H9 (cell line): ENCODE measurements around the gene MRPL9. TPM values are rescaled to one million over a fixed set of nuclear protein-coding genes. Genes with fewer than 3 reads are reported as not detected.

ENCODE experiments used
- DNase-seq: peaks from one replicate; pipeline ENCODE4 v3.0.0-alpha.2; 2017
- H2AFZ ChIP-seq: one replicate; pipeline ENCODE4 v1.6.1; 2013; ENCODE audit warnings: mild to moderate bottlenecking, low read length, control low read depth, moderate library complexity
- H2AK5ac ChIP-seq: 2 replicates; pipeline ENCODE4 v1.6.1; 2013; ENCODE audit warnings: low read length, control low read depth, mixed read lengths; ENCODE audit not compliant: insufficient read length
- H2BK120ac ChIP-seq: one replicate; pipeline ENCODE4 v1.6.1; 2013; ENCODE audit warnings: low read depth, mild to moderate bottlenecking, low read length, control low read depth, inconsistent platforms; ENCODE audit not compliant: poor library complexity, severe bottlenecking
- H2BK12ac ChIP-seq: 2 replicates; pipeline ENCODE4 v1.6.1; 2013; ENCODE audit warnings: low read length, control low read depth, mixed read lengths, low read depth; ENCODE audit not compliant: insufficient read length
- H2BK15ac ChIP-seq: 2 replicates; pipeline ENCODE4 v1.6.1; 2013; ENCODE audit warnings: low read depth, low read length, control low read depth
- H2BK20ac ChIP-seq: one replicate; pipeline ENCODE4 v1.6.1; 2013; ENCODE audit warnings: low read depth, mild to moderate bottlenecking, low read length, control low read depth, inconsistent platforms; ENCODE audit not compliant: poor library complexity, severe bottlenecking
- H2BK5ac ChIP-seq: 2 replicates; pipeline ENCODE4 v1.6.1; 2013; ENCODE audit warnings: low read length, control low read depth, mixed read lengths; ENCODE audit not compliant: insufficient read length
- H3K14ac ChIP-seq: 2 replicates; pipeline ENCODE4 v1.6.1; 2013; ENCODE audit warnings: low read length, control low read depth; ENCODE audit not compliant: insufficient read depth
- H3K18ac ChIP-seq: 2 replicates; pipeline ENCODE4 v1.6.1; 2013; ENCODE audit warnings: low read depth, mild to moderate bottlenecking, mixed read lengths, low read length, control low read depth; ENCODE audit not compliant: insufficient read length
- H3K23ac ChIP-seq: 2 replicates; pipeline ENCODE4 v1.6.1; 2013; ENCODE audit warnings: low read length, control low read depth, mixed read lengths, low read depth; ENCODE audit not compliant: insufficient read length
- H3K23me2 ChIP-seq: 2 replicates; pipeline ENCODE4 v1.6.1; 2013; ENCODE audit warnings: low read depth, mild to moderate bottlenecking, mixed read lengths, low read length, control low read depth; ENCODE audit not compliant: insufficient read length, poor library complexity, severe bottlenecking
- H3K27ac ChIP-seq: 2 replicates; pipeline ENCODE4 v1.5.1; 2013; ENCODE audit warnings: low read length, control low read depth, mixed read lengths, low read depth; ENCODE audit not compliant: insufficient read length
- H3K27me3 ChIP-seq: 2 replicates; pipeline ENCODE4 v1.6.1; 2013; ENCODE audit warnings: low read length, control low read depth, inconsistent platforms; ENCODE audit not compliant: insufficient read depth
- H3K4ac ChIP-seq: 2 replicates; pipeline ENCODE4 v1.6.1; 2013; ENCODE audit warnings: low read depth, mild to moderate bottlenecking, control low read depth, inconsistent platforms, low read length, moderate library complexity
- H3K4me1 ChIP-seq: 2 replicates; pipeline ENCODE4 v1.6.1; 2013; ENCODE audit warnings: low read length, control low read depth, inconsistent platforms; ENCODE audit not compliant: insufficient read depth
- H3K4me2 ChIP-seq: 2 replicates; pipeline ENCODE4 v1.6.1; 2013; ENCODE audit warnings: low read length, control low read depth, mixed read lengths; ENCODE audit not compliant: insufficient read length, insufficient read depth
- H3K56ac ChIP-seq: 2 replicates; pipeline ENCODE4 v1.6.1; 2013; ENCODE audit warnings: low read depth, mild to moderate bottlenecking, mixed read lengths, low read length, control low read depth; ENCODE audit not compliant: insufficient read length
- H3K79me1 ChIP-seq: 2 replicates; pipeline ENCODE4 v1.6.1; 2013; ENCODE audit warnings: low read depth, mild to moderate bottlenecking, moderate library complexity, low read length, control low read depth, inconsistent platforms; ENCODE audit not compliant: insufficient read depth, poor library complexity, severe bottlenecking
- H3K79me2 ChIP-seq: 2 replicates; pipeline ENCODE4 v1.6.1; 2013; ENCODE audit warnings: low read length, control low read depth, inconsistent platforms; ENCODE audit not compliant: insufficient read depth
- H3K9ac ChIP-seq: 2 replicates; pipeline ENCODE4 v1.6.1; 2013; ENCODE audit warnings: low read length, control low read depth, mixed read lengths; ENCODE audit not compliant: insufficient read length; ENCODE audit errors: extremely low read depth
- H3K9me3 ChIP-seq: one replicate; pipeline ENCODE4 v1.6.1; 2013; ENCODE audit warnings: low read depth, low read length, inconsistent platforms; ENCODE audit not compliant: control insufficient read depth
- H3T11ph ChIP-seq: one replicate; pipeline ENCODE4 v1.6.1; 2013; ENCODE audit warnings: mild to moderate bottlenecking, low read length, control low read depth, inconsistent platforms
- H4K20me1 ChIP-seq: one replicate; pipeline ENCODE4 v1.6.1; 2013; ENCODE audit not compliant: control insufficient read depth, insufficient read length, insufficient read depth
- H4K5ac ChIP-seq: 2 replicates; pipeline ENCODE4 v1.6.1; 2013; ENCODE audit warnings: low read depth, mild to moderate bottlenecking, mixed read lengths, low read length, control low read depth; ENCODE audit not compliant: insufficient read length
- H4K8ac ChIP-seq: replicated peaks from 2 replicates; pipeline ENCODE4 v1.6.1; 2013; ENCODE audit warnings: low read length, control low read depth, mixed read lengths, low read depth; ENCODE audit not compliant: insufficient read length
- H4K91ac ChIP-seq: 2 replicates; pipeline ENCODE4 v1.6.1; 2013; ENCODE audit warnings: low read depth, mild to moderate bottlenecking, moderate library complexity, mixed read lengths, low read length, control low read depth; ENCODE audit not compliant: insufficient read length
- H3K27ac Mint-ChIP-seq, 3 experiments: 2 replicates in 2 of 3; 3 replicates in 1 of 3; pipeline ENCODE4 v1.8.0; 2020 to 2021; ENCODE audit warnings: mixed read lengths in 3 of 3, mild to moderate bottlenecking in 1 of 3, moderate library complexity in 1 of 3
- H3K27me3 Mint-ChIP-seq: 2 replicates; pipeline ENCODE4 v1.8.0; 2021; ENCODE audit warnings: low read depth, mild to moderate bottlenecking, moderate library complexity, mixed read lengths
- H3K36me3 Mint-ChIP-seq, 3 experiments: 2 replicates in 2 of 3; 3 replicates in 1 of 3; pipeline ENCODE4 v1.8.0; 2020 to 2021; ENCODE audit warnings: low read depth in 3 of 3, mixed read lengths in 3 of 3; ENCODE audit not compliant: insufficient read depth in 1 of 3
- H3K4me1 Mint-ChIP-seq, 2 experiments: 2 replicates each; pipeline ENCODE4 v1.8.0; 2020; ENCODE audit warnings: mixed read lengths in 2 of 2
- H3K4me3 Mint-ChIP-seq, 2 experiments: 2 replicates in 1 of 2; 3 replicates in 1 of 2; pipeline ENCODE4 v1.8.0; 2020 to 2021; ENCODE audit warnings: mild to moderate bottlenecking in 2 of 2, mixed read lengths in 2 of 2, moderate library complexity in 1 of 2
- H3K9me3 Mint-ChIP-seq, 2 experiments: 2 replicates in 1 of 2; 3 replicates in 1 of 2; pipeline ENCODE4 v1.8.0; 2020; ENCODE audit warnings: mild to moderate bottlenecking in 2 of 2, mixed read lengths in 2 of 2, moderate library complexity in 1 of 2
- CTCF ChIP-seq: fragments of 200-600 bp; sonication (generic); conservative IDR thresholded peaks from 3 replicates; pipeline ENCODE4 v1.8.0; 2021; ENCODE audit warnings: antibody characterized with exemption, mild to moderate bottlenecking
- whole genome bisulfite sequencing: extraction: QIAGEN DNeasy Blood & Tissue Kit; methylation state at CpG from one replicate; pipeline ENCODE4 v1.1.7; 2013; ENCODE audit warnings: missing lambda C conversion rate, low lambda C conversion rate, mixed read lengths; ENCODE audit not compliant: insufficient read length; ENCODE audit errors: extremely low coverage; 5-methylcytosine and 5-hydroxymethylcytosine counted together
- total RNA-seq: library from RNA; stranded (reverse); gene quantifications from 2 replicates; pipeline ENCODE4 v1.2.1, GENCODE V29; 2021

MRPL9 gene
- total RNA-seq, 1 experiment from 2014 or later: 102 TPM

GRCh38 chr1:151799179-151800022 lies 36.1 kb upstream of the MRPL9 start:
- H3K4me1 ChIP-seq: no peaks in the 10 kb centered on the region
- H2AK5ac ChIP-seq: no peak overlapping the region
- H2BK20ac ChIP-seq: no peak overlapping the region
- H3K27ac ChIP-seq: no peak overlapping the region
- H3K9me3 Mint-ChIP-seq: no peaks in the 10 kb centered on the region
- peaks cover 9% of the 10 kb centered on the region for H3K27me3 Mint-ChIP-seq
- no peaks in the 10 kb centered on the region for H3K79me1 ChIP-seq
- no peak overlapping the region for H3K4ac ChIP-seq
- peaks cover 3 to 16% of the 10 kb centered on the region in 2 experiments; a peak in 3 of 4 replicates for H3K4me1 Mint-ChIP-seq
- H3K27ac Mint-ChIP-seq: peak overlapping the region in 1 of 3 experiments; percentile 62; a peak in 2 of 7 replicates
- H2BK12ac ChIP-seq: no peak overlapping the region
- H2BK5ac ChIP-seq: no peak overlapping the region
- no peak overlapping the region for H3K9ac ChIP-seq
- H3K27me3 ChIP-seq: no peaks in the 10 kb centered on the region
- H2AFZ ChIP-seq: no peak overlapping the region
- no peak overlapping the region for H2BK15ac ChIP-seq
- H3K14ac ChIP-seq: peak overlapping the region; percentile 46; the same call in 1 of the 2 replicates
- no peak overlapping the region for H3K56ac ChIP-seq
- H3K79me2 ChIP-seq: no peaks in the 10 kb centered on the region
- TF ChIP-seq CTCF: no peak
- no CpG with 5 or more reads among the region's 9 CpGs for WGBS
- H3K18ac ChIP-seq: no peak overlapping the region
- no peak overlapping the region for H3K4me2 ChIP-seq
- H3K23me2 ChIP-seq: no peaks in the 10 kb centered on the region
- H4K8ac ChIP-seq: no peak overlapping the region
- H3K4me3 Mint-ChIP-seq: no peak overlapping the region
- H3K23ac ChIP-seq: no peak overlapping the region
- H4K20me1 ChIP-seq: no peaks in the 10 kb centered on the region
- no peak overlapping the region for H2BK120ac ChIP-seq
- H4K91ac ChIP-seq: no peak overlapping the region
- peaks cover 0 to under 1% (median 0%) of the 10 kb centered on the region in 3 experiments; a peak in 2 of 7 replicates for H3K36me3 Mint-ChIP-seq
- H3K9me3 ChIP-seq: no peaks in the 10 kb centered on the region
- H4K5ac ChIP-seq: no peak overlapping the region
- peak; percentile 49 for DNase-seq
- H3T11ph ChIP-seq: no peak overlapping the region
